ENCODE results near the gene PAPOLA.

PAPOLA gene

DNA sequence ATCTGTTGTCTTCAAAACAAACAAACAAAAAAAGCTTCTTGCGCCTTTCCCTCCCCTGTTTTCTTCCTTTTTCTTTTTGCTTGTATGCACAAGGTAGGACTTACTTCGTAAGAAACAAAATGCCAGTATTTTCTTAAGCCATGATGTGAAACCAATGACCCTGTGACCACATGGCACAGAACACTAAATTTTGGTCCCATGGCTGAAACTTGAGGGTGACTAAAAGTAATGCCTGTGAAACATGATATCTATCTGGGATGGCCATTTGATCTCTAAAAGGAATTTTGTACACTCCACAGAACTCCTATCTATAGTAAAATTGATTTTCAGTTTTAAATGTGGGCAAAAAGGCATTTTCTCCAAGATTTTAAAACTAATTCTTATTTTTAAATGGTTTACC, 63.6 kb downstream of the PAPOLA start:
- DNase-seq (ENCODE audit: low read depth): no peak

DNA sequence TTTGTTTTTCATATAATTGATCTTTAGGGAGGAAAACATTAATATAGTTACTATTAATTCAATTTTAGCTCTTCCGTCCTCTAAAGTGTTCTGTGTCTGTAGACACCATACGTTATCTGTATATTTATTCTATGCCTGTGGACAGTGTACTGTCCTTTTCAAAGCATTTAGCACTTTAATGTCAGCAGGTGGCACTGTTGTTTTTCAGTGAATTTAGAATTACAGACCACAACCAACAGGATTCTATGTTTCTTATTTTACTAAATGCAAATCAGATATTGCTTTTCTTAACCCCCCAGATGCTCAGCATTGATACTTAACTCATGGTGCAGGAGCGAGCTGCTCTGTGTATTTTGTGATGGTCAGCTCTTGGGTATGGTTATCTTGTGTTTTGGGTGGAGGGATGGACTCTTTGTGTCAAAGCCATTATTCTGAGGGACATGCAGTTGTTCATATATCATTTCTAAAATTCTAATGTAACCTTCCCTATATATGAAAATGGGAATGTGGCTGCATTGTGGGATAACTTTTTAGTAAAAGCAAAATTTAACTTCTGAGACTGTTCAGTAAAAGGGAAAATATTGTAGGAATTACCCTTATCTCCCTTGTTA, 65.2 kb downstream of the PAPOLA start:
- no peak for DNase-seq (ENCODE audit: low read depth)

DNA sequence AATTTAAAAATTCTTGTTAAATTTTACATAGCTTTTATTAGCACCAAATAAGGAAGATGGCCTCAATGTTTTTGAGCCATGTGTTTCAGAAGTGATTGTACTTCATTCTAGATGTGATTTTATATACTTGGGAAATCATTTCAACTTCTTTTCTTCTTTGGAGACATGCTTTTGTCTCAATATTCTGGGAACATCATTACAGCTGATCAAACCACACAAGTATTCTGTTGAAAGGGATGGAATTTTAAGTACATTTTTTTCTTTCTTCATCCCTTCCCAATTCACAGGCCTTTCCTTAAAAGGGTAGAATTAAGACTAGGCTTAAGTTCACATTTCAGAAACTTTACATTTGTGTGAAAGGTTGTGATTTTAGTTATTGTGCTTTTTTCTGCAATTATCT, 66.4 kb downstream of the PAPOLA start:
- no peak for DNase-seq (ENCODE audit: low read depth)

- DNase-seq (ENCODE audit: low read depth): no peak
Observed at GRCh38 chr14:96571311-96571710, 69.1 kb downstream of the PAPOLA start.

DNA sequence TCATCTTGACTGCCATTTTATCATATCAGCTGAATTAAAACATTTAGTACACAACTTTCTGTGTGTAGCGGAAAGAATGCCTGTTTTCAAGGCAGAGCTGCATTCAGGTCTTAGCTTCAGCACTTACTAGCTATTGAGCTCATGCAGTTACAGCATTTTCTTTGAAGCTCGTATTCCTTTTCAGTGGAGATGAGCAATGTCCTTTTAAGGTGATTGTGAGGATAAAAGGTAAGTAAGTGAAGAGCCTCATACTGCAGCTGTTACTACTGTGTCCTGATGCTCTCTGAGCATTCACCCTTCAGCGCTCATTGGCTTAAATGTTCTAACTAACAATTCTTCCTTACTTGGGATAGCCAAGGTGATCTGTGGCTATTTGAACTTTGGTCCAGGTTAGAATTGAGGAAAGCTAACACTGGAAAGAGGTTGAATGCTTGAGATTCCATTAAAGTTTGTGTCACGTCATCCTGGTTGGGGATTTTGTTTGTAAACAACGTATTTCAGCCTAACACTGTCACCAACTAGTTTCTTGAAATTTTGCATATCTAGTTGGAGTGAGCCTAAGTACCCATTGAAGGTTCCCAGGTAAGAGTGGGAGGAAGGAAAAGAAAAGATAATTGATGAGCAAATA, 71.4 kb downstream of the PAPOLA start:
- DNase-seq (ENCODE audit: low read depth): no peak

GRCh38 chr14:96574171-96574632, 72.0 kb downstream of the PAPOLA start:
- DNase-seq (ENCODE audit: low read depth): no peak

DNA sequence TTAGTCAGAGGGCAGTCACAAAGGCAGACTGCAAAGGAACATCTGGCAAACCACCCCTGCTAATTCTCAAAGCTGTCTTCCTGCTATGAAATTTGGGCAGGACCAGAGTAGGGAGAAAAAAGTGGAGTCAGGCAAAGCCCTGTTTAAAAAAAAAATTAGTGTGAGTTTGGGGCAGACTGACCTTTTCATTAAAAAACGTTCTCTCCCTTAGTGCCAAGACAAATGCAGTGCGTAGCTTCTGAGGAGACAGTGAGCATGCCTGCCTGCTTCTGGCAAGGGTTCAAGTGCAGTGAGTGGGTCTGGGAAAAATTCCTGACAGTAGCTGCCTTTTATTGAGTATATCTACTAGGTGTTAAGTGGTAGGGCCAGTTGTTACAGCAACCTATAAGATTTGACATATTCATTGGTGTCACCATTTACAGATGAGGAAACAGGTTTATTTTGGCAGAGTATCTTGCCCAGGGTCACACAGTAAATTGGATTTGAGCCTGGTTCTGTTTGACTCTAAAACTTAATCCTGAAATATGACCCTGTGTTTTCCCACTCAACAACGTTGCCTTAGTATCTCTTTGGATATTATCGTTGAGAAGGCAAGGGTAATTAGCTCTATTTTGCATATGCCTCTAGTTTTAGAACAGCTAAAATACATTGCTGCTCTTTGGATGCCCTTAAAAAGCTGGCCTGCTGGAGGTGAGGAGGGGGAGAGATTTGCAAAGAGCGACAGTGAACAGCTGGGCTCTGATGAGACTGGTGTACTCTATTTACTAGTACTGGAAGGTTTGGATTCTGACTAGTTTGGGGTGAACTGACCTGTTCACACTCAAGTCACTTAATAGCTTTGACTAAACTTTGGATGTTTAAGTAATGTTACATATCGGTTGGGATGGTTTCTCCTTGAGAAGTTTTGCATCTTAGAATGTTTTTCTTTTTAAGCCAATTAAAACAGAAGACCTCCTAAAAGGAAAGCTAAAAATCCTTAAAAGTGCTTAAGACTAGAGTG, 72.8 kb downstream of the PAPOLA start:
- no peak for DNase-seq (ENCODE audit: low read depth)

- DNase-seq (ENCODE audit: low read depth): no peak
Observed at GRCh38 chr14:96576359-96576758, 74.2 kb downstream of the PAPOLA start.

DNA sequence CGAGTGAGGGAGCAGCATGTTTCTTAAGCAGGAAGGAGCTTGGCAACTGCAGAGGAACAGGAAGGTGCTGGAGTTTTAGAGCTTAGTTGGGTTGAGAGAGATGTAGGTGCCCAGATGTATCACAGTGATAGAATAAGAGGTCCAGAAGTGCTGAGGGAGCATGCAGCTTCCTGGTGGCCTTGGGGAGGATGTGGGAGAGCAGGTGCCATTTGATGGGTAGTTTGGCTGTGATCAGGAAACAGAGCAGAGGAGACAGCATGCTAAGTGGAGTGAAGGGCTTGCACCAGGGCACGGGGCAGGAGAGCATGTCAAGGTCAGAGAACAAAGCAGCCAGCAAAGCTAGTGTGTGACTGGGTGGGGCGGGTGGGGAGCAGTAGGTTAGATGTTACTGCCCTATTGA, 74.8 kb downstream of the PAPOLA start:
- no peak for DNase-seq (ENCODE audit: low read depth)

DNA sequence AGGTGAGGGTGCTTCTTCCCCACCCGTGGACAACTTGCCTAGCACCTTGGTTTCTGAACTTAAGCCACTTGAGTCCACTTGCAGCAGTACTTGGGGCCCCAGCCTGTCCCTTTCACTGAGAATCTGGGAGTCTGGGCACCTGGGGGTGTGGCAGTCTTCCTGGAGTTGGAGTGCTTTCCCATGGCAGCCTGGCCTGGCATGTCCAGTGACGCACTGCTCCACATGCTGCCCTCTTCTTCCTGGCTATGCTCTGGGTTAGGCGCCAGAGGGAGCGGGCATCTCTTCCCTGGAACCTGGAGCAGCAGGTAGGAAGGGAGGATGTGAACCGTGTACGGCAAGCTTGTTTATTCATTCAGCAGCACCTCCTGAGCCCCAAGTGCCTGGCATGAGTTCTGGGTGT, 76.4 kb downstream of the PAPOLA start:
- no peak for DNase-seq (ENCODE audit: low read depth)

DNA sequence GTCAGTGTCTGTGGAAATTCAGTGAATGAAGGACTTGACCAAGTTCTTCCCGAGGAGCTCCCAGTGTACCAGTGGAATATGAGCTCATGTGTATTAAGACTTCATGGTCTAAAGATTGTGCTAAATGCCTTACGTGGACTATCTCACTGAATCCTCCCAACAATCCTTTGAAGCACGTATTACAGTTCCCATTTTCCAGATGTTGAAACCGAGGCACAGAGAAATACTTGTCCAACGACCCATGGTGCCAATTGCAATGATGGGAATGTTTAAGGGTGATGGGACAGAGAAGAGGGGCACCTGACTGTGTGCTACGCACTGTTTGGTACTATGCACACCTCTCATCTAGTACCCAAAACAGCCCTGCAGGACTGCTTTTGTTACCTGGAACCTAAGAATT, 77.2 kb downstream of the PAPOLA start:
- no peak for DNase-seq (ENCODE audit: low read depth)

DNA sequence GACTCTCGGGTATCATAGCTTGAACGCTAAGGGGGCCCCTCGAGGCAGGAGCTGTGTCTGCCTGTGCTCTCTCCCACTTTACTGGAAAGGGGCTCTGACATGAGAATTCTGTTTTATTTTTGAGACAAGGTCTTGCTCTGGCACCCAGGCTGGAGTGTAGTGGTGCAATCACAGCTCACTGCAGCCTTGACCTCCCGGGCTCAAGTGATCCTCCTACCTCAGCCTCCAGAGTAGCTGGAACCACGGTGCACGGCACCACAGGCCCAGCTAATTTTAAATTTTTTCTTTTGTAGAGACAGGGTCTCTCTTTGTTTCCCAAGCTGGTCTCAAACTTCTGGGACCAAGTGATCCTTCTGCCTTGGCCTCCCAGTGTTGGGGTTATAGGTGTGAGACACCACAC, 77.7 kb downstream of the PAPOLA start:
- no peak for DNase-seq (ENCODE audit: low read depth)

DNA sequence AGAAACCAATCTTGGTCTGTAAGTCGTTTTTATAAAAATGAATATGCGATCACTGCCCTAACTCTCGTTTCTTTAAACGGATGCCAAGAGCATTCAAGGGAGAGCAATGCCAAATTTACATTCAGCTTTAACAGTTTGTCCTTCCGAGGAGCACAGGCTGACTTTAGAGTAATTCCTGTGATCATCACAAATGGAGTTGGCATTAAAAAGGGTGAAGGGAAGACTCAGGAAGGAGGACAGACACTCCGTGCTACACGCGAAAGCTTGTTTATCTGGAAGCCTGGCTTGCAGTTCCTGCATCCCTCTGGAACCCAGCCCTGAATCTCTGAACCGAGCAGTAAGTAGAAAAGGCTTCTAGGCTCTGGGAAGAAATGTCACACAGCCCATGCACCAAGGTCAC, 78.4 kb downstream of the PAPOLA start:
- no peak for DNase-seq (ENCODE audit: low read depth)

DNA sequence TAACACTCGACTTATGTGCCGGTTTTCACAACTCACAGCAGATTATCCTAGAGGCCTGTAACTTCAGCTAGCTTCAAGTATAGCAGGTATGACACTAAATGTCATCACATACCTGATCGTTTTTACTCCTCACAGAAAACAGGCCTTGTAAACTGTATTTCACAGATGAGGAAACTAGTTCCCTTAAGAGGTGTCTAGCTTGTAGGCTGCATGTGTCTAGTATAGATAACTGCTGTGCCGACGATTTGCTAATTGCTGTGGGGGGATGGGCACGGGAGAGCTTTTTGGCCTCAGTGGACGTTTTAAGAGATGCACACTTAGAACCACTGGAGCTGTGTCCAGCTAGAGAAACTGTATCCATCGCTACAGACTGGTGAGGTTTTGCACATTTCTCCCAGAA, 78.8 kb downstream of the PAPOLA start:
- DNase-seq (ENCODE audit: low read depth): no peak

GRCh38 chr14:96581902-96582301, 79.7 kb downstream of the PAPOLA start:
- no peak for DNase-seq (ENCODE audit: low read depth)

- DNase-seq (ENCODE audit: low read depth): no peak
Observed at GRCh38 chr14:96582411-96582961, 80.3 kb downstream of the PAPOLA start.

DNA sequence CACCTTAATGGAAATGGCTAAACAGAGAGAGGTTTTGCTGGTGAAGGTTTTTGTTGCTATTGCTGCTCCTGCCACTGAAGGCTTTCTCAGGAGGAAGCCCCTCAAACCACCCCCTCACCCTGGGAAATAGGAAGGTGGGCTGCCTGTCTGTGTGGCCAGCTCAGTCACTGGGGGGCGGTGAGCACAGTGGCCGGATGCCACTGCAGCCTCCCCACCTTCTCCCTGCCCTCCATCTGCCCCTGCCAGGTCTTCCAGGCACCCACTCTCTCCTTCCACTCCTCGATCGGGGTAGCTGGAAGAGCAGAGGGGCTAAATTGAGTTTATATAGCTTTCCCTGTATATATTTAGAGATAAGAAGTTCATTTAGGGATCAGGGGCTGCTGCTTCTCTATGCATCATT, 80.8 kb downstream of the PAPOLA start:
- DNase-seq (ENCODE audit: low read depth): no peak

GRCh38 chr14:96583569-96584041, 81.4 kb downstream of the PAPOLA start:
- DNase-seq (ENCODE audit: low read depth): no peak

GRCh38 chr14:96584199-96584906, 82.2 kb downstream of the PAPOLA start:
- DNase-seq (ENCODE audit: low read depth): no peak

GRCh38 chr14:96584907-96585671, 82.9 kb downstream of the PAPOLA start:
- no peak for DNase-seq (ENCODE audit: low read depth)

DNA sequence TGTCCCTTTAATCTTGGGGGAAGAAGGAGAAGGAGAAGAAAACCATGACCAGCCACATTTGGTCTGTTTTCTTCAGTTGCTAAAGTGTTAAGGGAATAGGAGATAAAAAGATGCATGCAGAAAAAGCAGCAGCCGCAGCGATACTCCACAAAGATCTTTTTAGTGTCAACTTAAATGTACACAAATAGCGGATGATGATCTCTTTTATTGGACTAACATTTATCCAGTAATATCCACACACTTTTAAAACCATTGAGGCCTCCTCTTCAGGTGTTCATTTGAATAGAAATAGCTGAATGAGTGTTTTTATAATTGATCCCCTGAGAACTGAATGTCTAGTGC, 83.5 kb downstream of the PAPOLA start:
- no peak for DNase-seq (ENCODE audit: low read depth)
